GM19099 (cell line): ENCODE data around the gene UBL5.
A peak's percentile ranks its signal among the peaks of the same experiment; 100 is the strongest.

ENCODE experiments used
- POLR2A ChIP-seq: IDR thresholded peaks from 3 replicates; pipeline ENCODE4 v1.6.1; 2011; ENCODE audit warnings: low read depth; ENCODE audit not compliant: insufficient read length; ENCODE audit errors: extremely low read depth

Gene UBL5

GRCh38 chr19:9827289-9828238, at the start of gene UBL5:
UBL5 (plus strand) TSS chr19:9827918; CDS start chr19:9828338, 420 bp downstream.
- peak; percentile 97 for TF ChIP-seq POLR2A

GRCh38 chr19:9782338-9782737, 45.4 kb upstream of the UBL5 start:
- TF ChIP-seq POLR2A = no peak

- peak; percentile 67 for TF ChIP-seq POLR2A
Observed at GRCh38 chr19:9785367-9786331, 42.1 kb upstream of the UBL5 start.

- TF ChIP-seq POLR2A = no peak
Observed at GRCh38 chr19:9786342-9786741, 41.4 kb upstream of the UBL5 start.

GRCh38 chr19:9786819-9787218, 40.9 kb upstream of the UBL5 start:
- TF ChIP-seq POLR2A = no peak

- no peak for TF ChIP-seq POLR2A
Observed at GRCh38 chr19:9789066-9789465, 38.7 kb upstream of the UBL5 start.

- TF ChIP-seq POLR2A = no peak
Observed at GRCh38 chr19:9791552-9792205, 36.0 kb upstream of the UBL5 start.

- no peak for TF ChIP-seq POLR2A
Observed at GRCh38 chr19:9792206-9793070, 35.3 kb upstream of the UBL5 start.

- TF ChIP-seq POLR2A = no peak
Observed at GRCh38 chr19:9793071-9793591, 34.6 kb upstream of the UBL5 start.

- TF ChIP-seq POLR2A = no peak
Observed at GRCh38 chr19:9796113-9796773, 31.5 kb upstream of the UBL5 start.

- no peak for TF ChIP-seq POLR2A
Observed at GRCh38 chr19:9797871-9798270, 29.8 kb upstream of the UBL5 start.

- no peak for TF ChIP-seq POLR2A
Observed at GRCh38 chr19:9799162-9799561, 28.6 kb upstream of the UBL5 start.

GRCh38 chr19:9801976-9802375, 25.7 kb upstream of the UBL5 start:
- no peak for TF ChIP-seq POLR2A
